Osteoblast (primary cell): ENCODE measurements around the gene TMEM203. TPM values are rescaled to one million over a fixed set of nuclear protein-coding genes. Genes with fewer than 3 reads are reported as not detected.

ENCODE experiments used
- DNase-seq: peaks from one replicate; pipeline ENCODE4 v3.0.0; 2011; ENCODE audit warnings: low spot score, mixed read lengths; ENCODE audit not compliant: insufficient read length; ENCODE audit errors: missing footprints
- H2AFZ ChIP-seq: 2 replicates; pipeline ENCODE4 v1.6.0; 2011; ENCODE audit warnings: mild to moderate bottlenecking, low read length
- H3K27ac ChIP-seq: 2 replicates; pipeline ENCODE4 v1.5.1; 2011; ENCODE audit warnings: mild to moderate bottlenecking, low read depth, low read length, moderate library complexity
- H3K27me3 ChIP-seq: 2 replicates; pipeline ENCODE4 v1.6.0; 2012; ENCODE audit warnings: mild to moderate bottlenecking, control low read depth, inconsistent platforms, low read length, moderate library complexity; ENCODE audit not compliant: insufficient read depth
- H3K36me3 ChIP-seq: 2 replicates; pipeline ENCODE4 v1.5.1; 2011; ENCODE audit warnings: mild to moderate bottlenecking, low read length, control low read depth, moderate library complexity; ENCODE audit not compliant: insufficient read depth
- H3K4me1 ChIP-seq: 2 replicates; pipeline ENCODE4 v1.5.1; 2011; ENCODE audit warnings: mild to moderate bottlenecking, low read length, control low read depth, moderate library complexity; ENCODE audit not compliant: insufficient read depth
- H3K4me2 ChIP-seq: 2 replicates; pipeline ENCODE4 v1.6.0; 2011; ENCODE audit warnings: mild to moderate bottlenecking, low read length; ENCODE audit not compliant: insufficient read depth
- H3K4me3 ChIP-seq: fragments of 200-600 bp; sonication (generic); 3 replicates; pipeline ENCODE4 v1.5.1; 2012; ENCODE audit warnings: mild to moderate bottlenecking, low read length, inconsistent platforms; ENCODE audit not compliant: insufficient read depth
- H3K79me2 ChIP-seq: 2 replicates; pipeline ENCODE4 v1.6.0; 2012; ENCODE audit warnings: mild to moderate bottlenecking, low read length, control low read depth, inconsistent platforms; ENCODE audit not compliant: insufficient read depth
- H3K9me3 ChIP-seq: 2 replicates; pipeline ENCODE4 v1.5.1; 2011; ENCODE audit warnings: low read depth, low read length, control low read depth
- H4K20me1 ChIP-seq: 2 replicates; pipeline ENCODE4 v1.6.0; 2012; ENCODE audit warnings: mild to moderate bottlenecking, low read length, control low read depth; ENCODE audit not compliant: insufficient read depth
- total RNA-seq: library from RNA; depleted of rRNA; stranded (reverse); fragments of >200 nt; gene quantifications from 2 replicates; pipeline ENCODE4 v1.2.3, GENCODE V29; 2012
- TF ChIP-seq, protein P1 (sequence below): IDR thresholded peaks from 2 replicates; pipeline ENCODE4 v1.5.1; 2011; ENCODE audit warnings: mild to moderate bottlenecking, low read depth, low read length, moderate library complexity; ENCODE audit errors: extremely low read depth

Gene TMEM203
- total RNA-seq, 1 donor: 36.9 TPM

DNA sequence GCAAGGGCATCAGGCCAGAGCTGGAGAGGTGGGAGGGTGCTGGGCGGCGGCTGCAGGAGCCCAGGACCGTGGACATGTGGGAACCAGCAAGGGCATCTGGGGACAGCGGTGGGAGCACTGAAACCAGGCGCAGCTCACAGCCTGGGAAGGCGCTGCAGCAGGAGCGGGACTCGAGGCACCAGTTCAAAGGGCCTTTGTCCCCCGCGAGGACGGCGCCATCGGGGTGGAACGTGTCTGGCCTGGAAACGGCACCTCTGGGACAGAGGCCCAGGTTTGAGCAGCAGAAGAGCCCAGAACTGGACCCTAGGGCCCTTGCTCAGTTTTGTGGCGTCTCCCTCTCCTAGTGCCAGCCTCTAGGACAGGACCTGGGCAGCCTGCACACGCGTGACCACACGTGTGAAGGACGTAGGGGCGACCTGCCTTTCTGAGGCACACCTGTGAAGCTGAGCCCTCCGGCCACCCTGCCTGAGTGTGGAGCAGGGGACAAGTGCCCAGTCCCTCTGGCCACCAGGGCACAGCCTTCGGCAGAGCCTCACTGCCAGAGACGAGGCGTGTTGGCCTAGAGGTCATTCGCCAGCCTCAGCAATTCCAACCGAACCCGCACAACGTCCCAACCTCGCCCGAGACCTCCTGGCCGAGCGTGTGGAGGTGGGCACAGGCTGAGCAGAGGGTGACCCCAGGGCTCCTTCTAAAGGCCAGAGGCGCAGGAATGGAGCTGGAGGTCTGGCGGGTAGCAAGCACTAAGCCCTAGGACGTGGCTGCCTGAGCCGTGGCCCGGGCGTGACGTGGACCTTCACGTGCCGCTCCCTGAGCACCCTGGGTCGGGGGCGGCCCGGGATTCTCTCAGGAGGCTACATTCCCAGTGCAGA is 31.4 kb downstream of the TMEM203 start:
- Histone ChIP-seq H3K36me3 (no peaks in the 10 kb centered on the region), H3K27ac (no peak overlapping the region), H3K4me3 (no peak overlapping the region), H3K4me2 (no peak overlapping the region), H2AFZ (no peak overlapping the region), H4K20me1 (peaks cover 9% of the 10 kb centered on the region), H3K27me3 (peaks cover 19% of the 10 kb centered on the region), H3K79me2 (no peaks in the 10 kb centered on the region), H3K4me1 (no peaks in the 10 kb centered on the region), H3K9me3 (no peaks in the 10 kb centered on the region)
- TF ChIP-seq, protein P1, sequence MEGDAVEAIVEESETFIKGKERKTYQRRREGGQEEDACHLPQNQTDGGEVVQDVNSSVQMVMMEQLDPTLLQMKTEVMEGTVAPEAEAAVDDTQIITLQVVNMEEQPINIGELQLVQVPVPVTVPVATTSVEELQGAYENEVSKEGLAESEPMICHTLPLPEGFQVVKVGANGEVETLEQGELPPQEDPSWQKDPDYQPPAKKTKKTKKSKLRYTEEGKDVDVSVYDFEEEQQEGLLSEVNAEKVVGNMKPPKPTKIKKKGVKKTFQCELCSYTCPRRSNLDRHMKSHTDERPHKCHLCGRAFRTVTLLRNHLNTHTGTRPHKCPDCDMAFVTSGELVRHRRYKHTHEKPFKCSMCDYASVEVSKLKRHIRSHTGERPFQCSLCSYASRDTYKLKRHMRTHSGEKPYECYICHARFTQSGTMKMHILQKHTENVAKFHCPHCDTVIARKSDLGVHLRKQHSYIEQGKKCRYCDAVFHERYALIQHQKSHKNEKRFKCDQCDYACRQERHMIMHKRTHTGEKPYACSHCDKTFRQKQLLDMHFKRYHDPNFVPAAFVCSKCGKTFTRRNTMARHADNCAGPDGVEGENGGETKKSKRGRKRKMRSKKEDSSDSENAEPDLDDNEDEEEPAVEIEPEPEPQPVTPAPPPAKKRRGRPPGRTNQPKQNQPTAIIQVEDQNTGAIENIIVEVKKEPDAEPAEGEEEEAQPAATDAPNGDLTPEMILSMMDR: no peak
- DNase-seq: peak; percentile 91

DNA sequence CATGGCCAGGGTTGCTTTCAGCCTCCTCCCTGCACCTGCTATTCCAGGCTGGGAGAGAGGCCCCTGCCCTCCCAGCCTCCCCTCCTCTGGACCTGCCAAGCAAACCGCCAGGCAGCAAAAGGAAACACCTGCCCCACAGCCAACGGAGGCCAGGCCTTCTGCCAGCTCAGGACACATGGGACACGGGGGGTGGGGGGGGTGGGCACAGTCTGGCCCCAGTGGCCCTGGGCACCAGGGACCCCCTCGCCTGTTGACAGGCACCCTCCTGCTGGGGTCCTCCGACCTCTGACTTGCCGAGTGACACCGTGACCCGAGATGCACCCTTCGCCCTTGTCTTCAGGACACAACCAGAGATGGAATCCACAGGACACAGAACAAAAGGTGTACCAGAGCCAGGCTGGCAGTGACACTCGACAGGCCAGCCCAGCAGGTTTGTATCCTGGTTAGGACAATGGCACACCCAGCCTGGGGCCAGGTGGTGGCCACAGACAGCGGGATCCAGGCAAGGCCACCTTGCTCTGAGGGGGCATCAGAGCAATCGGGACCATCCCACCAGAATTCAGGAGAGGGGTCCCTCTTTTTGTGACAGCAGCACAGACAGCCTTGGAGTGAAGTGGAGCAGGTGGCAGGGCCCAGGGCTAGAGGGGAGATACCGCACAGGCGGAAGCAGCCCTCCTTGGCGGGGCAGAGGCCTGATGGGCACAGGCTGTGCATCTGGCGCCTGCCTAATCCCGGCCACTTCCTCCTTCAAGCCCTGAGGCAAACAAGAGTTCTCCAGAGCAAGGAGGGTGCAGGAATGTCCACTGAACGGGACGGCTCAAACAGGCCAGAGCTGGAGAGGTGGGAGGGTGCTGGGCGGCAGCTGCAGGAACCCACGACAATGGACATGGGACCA is 32.3 kb downstream of the TMEM203 start:
- Histone ChIP-seq H3K27me3 (peaks cover 22% of the 10 kb centered on the region), H3K79me2 (no peaks in the 10 kb centered on the region), H3K27ac (no peak overlapping the region), H2AFZ (no peak overlapping the region), H3K36me3 (no peaks in the 10 kb centered on the region), H3K4me2 (no peak overlapping the region), H3K9me3 (no peaks in the 10 kb centered on the region), H3K4me1 (no peaks in the 10 kb centered on the region), H4K20me1 (peaks cover 4% of the 10 kb centered on the region), H3K4me3 (no peak overlapping the region)
- TF ChIP-seq, protein P1: no peak
- peak; percentile 95 for DNase-seq

DNA sequence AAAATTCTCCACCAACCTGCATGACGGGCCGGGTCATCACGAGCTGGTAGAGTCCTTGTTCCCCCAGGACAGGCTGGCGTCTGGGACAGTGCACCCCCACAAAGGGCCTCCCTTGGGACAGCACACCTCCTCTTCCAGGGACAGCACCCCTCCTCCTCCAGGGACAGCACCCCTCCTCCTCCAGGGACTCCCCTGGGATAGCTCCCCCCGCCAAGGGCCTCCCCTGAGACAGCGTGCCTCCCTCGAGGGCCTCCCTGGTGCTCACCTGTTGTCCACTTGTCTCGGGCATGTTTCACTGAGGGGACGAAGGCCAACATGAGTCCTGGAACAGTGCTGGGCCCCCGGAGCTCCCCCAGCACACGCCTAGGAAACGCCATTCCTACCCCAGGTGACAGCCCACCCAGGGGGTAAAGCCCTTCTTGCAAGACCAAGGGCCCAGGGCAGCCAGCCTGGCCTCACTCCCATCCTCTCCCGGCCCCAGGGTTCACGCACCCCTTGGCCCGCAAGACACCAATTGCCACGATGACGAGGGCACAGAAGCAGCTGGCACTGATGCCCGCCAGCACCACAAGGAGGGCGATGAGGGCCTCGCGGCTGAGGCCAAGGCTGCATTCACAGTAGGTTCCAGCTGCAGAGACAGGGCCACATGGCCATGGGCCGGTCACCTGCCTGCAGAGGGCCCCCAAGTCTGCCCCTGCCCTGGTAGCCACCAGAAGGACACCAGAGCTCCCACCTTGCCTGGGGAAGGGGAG is 34.1 kb downstream of the TMEM203 start:
- H3K4me1 ChIP-seq: no peaks in the 10 kb centered on the region
- H2AFZ ChIP-seq: no peak overlapping the region
- no peaks in the 10 kb centered on the region for H3K9me3 ChIP-seq
- H3K27me3 ChIP-seq: peaks cover 36% of the 10 kb centered on the region
- no peaks in the 10 kb centered on the region for H3K36me3 ChIP-seq
- H3K4me2 ChIP-seq: no peak overlapping the region
- H4K20me1 ChIP-seq: peaks cover 4% of the 10 kb centered on the region
- H3K27ac ChIP-seq: no peak overlapping the region
- peak; percentile 88 for DNase-seq
- TF ChIP-seq, protein P1: no peak
- no peak overlapping the region for H3K4me3 ChIP-seq
- no peaks in the 10 kb centered on the region for H3K79me2 ChIP-seq
